Measurements from ENCODE around the gene WBP2. TPM values are rescaled to one million over a fixed set of nuclear protein-coding genes. Genes with fewer than 3 reads are reported as not detected.

Gene WBP2
- total RNA-seq, 2 experiments from 2014 or later: 47.8 to 52.9 TPM

DNA sequence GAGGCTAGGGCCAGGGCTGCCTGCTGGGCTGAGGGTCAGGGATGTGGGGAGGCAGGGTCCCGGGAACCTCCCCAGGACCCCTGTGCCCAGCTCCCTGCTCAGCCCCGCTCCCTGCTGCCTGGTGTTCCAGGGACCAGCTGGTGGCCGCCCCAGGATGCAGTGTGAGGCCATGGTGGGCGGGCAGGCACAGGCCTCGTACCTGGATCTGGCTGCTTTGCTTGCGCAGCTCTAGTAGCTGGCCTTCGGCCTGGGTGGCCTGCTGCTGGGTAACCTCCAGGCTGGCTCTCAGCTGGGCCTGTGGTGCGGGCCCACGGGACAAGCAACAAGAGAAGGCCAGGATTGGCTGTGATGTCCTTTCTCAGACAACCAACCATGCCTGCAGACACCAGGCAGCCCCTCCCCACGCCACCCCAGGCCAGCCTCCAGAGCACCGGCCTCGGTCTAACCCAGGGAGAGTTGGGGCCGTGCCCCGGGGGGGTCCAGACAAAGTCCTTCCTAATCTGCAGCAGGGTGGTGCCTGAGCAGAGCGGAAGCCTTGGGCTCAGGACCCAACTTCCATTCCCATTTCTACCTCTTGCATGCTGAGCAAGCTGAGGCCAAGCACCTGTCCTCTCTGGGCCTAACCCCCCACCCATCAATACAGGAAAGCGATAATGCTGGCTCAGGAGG lies 37.6 kb upstream of the WBP2 start:
- ChIA-PET POLR2A (no interaction called here), CTCF (interaction anchor here (1.4 to 6.4 kb wide), 3 partner anchors 11 to 48 kb away, joined by 4 to 25 read pairs (median 5); partner anchors contain the start of genes TRIM47 and UNC13D)

DNA sequence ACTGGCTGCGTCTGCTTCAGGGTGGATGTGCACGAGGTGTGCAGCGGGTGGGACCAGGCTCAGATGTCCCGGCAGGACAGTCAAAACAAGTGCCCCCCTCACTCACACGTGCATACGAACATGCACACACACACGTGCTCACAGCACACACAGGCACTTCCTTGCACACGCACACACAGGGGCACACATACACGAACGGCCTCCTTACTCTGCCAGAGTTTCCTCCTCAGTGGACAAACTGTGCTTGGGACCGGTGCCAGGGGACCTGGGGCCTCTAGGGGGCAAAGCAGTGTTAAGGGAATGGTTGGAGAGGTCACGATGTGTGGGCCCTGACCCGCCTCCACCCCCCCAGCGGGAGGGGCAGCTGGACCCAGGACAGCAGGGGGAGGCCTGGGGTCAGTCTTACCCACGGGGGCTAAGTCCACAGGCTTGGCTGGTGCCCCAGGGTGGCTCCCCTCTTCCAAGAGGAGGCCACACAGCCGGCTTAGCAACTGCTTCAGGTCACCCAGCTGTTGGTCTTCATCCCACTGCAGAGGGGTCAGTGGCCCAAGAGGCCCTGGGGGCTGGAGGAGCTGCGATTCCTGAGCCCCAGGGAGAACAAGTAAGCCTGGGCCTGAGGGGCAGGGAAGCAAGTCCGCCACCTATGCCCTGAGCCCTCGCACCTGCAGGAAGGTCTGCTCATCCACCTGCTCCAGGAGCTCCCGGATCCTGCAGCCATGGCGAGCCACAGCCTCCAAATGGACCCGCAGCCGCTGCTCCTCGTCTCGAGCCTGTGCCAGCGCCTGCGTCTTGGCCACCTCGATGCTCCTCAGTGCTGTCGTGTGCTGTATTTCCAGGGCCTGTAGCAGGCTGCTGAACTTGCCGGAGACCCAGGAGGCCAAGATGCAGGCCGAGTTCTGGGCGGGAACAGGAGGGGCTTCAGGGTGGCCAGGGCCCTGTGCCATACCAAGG lies 36.7 kb upstream of the WBP2 start:
- CTCF ChIA-PET: interaction anchor here (0.9 to 6.4 kb wide), 3 partner anchors 14 to 62 kb away, joined by 3 to 25 read pairs (median 3); partner anchors contain the start of gene TRIM47
- POLR2A ChIA-PET: no interaction called here

DNA sequence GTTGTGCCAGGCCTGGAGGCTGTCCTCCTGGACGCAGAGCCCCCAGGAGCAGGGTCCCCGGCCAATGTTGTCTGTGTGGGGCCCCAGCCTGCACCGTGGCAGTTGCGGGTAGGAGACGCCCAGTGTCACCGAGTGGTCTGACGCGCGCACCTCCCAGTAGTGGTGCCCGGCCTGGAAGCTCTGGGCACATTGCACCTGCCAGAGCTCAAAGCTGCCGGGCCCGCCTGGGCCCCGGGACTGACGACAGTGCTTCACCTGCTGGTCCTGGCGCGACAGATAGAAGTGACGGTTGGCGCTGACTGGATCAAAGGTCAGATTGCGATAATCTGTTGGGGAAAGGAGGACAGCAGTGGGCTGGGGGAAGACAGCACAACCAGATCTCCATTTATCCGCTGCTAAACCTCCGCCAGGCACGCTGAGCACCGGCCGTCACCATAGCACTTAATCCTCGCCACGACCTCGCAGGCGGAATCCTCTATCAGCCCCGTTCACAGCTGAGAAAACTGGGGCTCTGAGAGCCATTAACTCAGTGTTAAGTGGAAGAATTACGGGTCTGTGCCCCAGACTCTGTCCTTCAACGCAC lies 36.0 kb upstream of the WBP2 start:
- POLR2A ChIA-PET: no interaction called here

GRCh38 chr17:75889454-75889853 lies 34.3 kb upstream of the WBP2 start:
- POLR2A ChIA-PET: no interaction called here
- CTCF ChIA-PET: interaction anchor here (0.7 to 6.4 kb wide), 3 partner anchors 11 to 463 kb away, joined by 3 to 25 read pairs (median 4); partner anchors contain the start of gene TRIM47

More for the DNA sequence above, 36.0 kb upstream of the WBP2 start:
- CTCF ChIA-PET: interaction anchor here (0.9 to 6.4 kb wide), 3 partner anchors 13 to 61 kb away, joined by 3 to 25 read pairs (median 3); partner anchors contain the start of gene TRIM47

- ChIA-PET CTCF (interaction anchor here (1.1 to 6.4 kb wide), 2 partner anchors 10 to 17 kb away, joined by 3 to 25 read pairs; partner anchors contain the start of genes MRPL38 and TRIM47), POLR2A (no interaction called here)
These were observed 33.3 kb upstream of the WBP2 start for GRCh38 chr17:75888484-75888883.

GRCh38 chr17:75885860-75886259 lies 30.7 kb upstream of the WBP2 start:
- CTCF ChIA-PET: interaction anchor here (1.2 kb wide), 2 partner anchors 10 kb away, joined by 3 to 4 read pairs; no protein-coding TSS in a partner anchor
- POLR2A ChIA-PET: interaction anchor here (0.6 kb wide), 2 partner anchors 9 to 369 kb away, joined by 4 to 5 read pairs; partner anchors contain the start of gene TSEN54

DNA sequence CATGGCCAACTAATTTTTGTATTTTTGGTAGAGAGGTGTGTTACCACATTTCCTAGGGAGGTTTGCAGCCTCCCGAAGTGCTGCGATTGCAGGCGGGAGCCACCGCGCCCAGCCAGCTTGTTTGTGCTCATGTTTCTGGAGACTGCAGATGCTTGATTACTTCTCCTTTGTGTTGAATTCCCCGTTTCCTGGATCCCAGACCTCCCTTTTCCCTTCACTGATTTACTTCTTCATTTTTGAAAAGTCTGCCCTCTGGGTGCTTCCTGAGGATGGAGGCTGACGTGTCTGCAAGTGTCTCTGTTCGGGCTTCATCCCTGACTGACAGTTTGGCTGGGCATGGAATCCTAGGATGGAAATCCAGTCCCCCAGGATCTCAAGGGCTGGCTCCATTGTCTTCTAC lies 30.3 kb upstream of the WBP2 start:
- POLR2A ChIA-PET: no interaction called here
- CTCF ChIA-PET: interaction anchor here (1.2 kb wide), 2 partner anchors 9 to 10 kb away, joined by 3 to 4 read pairs; no protein-coding TSS in a partner anchor

- POLR2A ChIA-PET: interaction anchor here (1.8 kb wide), 1 partner anchor 14 kb away, joined by 6 read pairs; the partner anchor contains the start of gene TRIM65
- CTCF ChIA-PET: interaction anchor here (0.8 to 1.4 kb wide), 3 partner anchors 12 to 21 kb away, joined by 3 to 6 read pairs (median 4); no protein-coding TSS in a partner anchor
These were observed 26.7 kb upstream of the WBP2 start for GRCh38 chr17:75881678-75882454.

DNA sequence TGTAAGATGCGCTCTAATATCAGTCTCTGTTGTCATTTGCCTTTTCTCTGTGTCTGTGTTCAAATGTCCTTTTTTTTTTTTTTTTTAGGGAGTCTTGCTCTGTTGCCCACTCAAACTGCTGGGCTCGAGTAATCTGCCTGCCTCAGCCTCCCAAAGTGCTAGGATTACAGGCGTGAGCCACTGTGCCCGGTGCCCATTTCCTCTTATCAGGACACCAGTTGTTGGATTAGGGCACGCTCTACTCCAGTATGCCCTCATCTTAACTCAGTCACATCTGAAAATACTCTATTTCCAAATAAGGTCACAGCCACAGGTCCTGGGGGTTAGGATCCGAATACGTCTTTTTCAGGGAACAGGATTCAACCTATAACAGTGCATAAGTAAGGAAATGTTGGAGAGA lies 25.1 kb upstream of the WBP2 start:
- CTCF ChIA-PET: interaction anchor here (0.9 to 8.2 kb wide), 3 partner anchors 17 to 50 kb away, joined by 3 to 62 read pairs (median 37); partner anchors contain the start of gene TRIM65
- POLR2A ChIA-PET: interaction anchor here (0.7 kb wide), 1 partner anchor 31 kb away, joined by 10 read pairs; no protein-coding TSS in a partner anchor

GRCh38 chr17:75878174-75878998 lies 23.3 kb upstream of the WBP2 start, which contains the start of gene TRIM47:
Gene TRIM47, minus strand, starts transcription at chr17:75878581. Its CDS starts 33 bp downstream, at chr17:75878548.
- POLR2A ChIA-PET: interaction anchor here (0.7 to 1.4 kb wide), 4 partner anchors 17 to 26 kb away, joined by 3 to 5 read pairs (median 4); partner anchors contain the start of genes MRPL38 and TRIM65
- CTCF ChIA-PET: interaction anchor here (0.5 to 8.2 kb wide), 6 partner anchors 13 to 73 kb away, joined by 3 to 62 read pairs (median 14); partner anchors contain the start of gene TRIM65

DNA sequence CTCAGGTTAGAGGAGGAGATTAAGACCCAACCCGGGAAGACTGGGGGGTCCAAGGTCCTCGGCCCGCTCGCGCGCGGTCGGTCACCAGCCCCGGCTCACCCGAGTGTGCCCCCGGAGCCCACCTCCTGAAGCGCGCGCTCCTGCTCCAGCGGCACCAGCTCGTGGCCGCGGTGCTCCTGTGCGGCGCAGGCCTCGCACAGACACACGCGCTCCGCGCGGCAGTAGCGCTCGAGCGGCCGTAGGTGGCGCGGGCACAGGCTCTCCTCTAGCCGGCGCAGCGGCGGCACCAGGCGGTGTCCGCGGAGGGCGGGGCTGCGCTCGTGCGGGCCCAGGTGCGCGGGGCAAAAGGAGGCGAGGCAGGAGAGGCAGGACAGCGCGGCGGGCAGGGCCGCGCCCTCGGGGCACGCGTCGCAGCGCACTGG lies 22.6 kb upstream of the WBP2 start:
- CTCF ChIA-PET: interaction anchor here (0.6 to 8.2 kb wide), 8 partner anchors 14 to 143 kb away, joined by 3 to 62 read pairs (median 4); partner anchors contain the start of gene TRIM65

GRCh38 chr17:75876938-75877751 lies 22.0 kb upstream of the WBP2 start:
- CTCF ChIA-PET: interaction anchor here (0.6 to 8.2 kb wide), 9 partner anchors 14 to 142 kb away, joined by 3 to 62 read pairs (median 4); partner anchors contain the start of gene TRIM65
- POLR2A ChIA-PET: interaction anchor here (1.4 to 2.0 kb wide), 3 partner anchors 20 to 97 kb away, joined by 5 to 13 read pairs (median 5); partner anchors contain the start of genes TRIM65 and WBP2

More for the DNA sequence above, 22.6 kb upstream of the WBP2 start:
- POLR2A ChIA-PET: interaction anchor here (1.4 kb wide), 1 partner anchor 19 kb away, joined by 5 read pairs; the partner anchor contains the start of gene TRIM65

DNA sequence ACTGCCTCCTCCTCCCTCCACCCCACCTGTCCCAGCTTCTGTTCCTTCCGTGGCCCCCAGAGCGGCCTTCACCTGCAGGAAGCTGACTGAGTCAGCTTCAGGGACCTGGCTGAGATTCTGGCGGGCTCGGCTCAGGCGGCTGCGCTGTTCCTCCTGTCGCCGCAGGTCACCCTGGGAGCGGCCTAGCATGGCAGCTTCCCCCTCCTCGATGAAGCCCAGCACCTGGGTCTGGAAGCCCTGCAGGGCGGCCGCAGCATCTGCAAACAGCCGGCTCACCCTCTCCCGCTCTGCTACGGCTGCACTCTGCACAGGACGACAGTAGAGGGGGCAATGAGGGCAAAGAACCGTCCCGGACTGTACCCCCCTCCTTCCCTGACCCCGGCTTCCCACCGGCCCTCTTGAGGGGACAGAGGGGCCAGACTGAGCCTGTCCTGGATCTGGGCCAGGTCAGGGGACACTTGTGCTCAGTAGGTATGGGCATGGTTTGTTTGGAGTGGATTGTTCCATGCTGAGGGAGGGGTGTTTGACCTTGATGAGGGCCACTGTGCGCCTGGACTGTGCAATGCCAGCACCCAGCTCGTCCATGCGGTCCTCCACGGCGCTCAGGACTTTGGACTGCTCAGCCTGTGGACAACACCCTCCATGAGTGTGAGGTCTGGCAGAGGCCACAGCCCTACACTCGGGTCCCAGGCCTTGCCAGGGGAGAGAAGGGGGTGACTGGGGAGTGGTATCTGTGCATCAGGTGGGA lies 21.2 kb upstream of the WBP2 start:
- ChIA-PET POLR2A (interaction anchor here (0.6 to 2.0 kb wide), 8 partner anchors 12 to 101 kb away, joined by 3 to 13 read pairs (median 4); partner anchors contain the start of genes TRIM65, UNC13D and WBP2), CTCF (interaction anchor here (0.5 to 8.2 kb wide), 11 partner anchors 9 to 580 kb away, joined by 3 to 62 read pairs (median 9); partner anchors contain the start of genes TRIM65 and UNC13D)

- CTCF ChIA-PET: interaction anchor here (0.5 to 8.2 kb wide), 11 partner anchors 9 to 130 kb away, joined by 3 to 62 read pairs (median 4); partner anchors contain the start of genes TRIM65, UNC13D and UNK
These were observed 20.7 kb upstream of the WBP2 start for GRCh38 chr17:75875940-75876189.

More at GRCh38 chr17:75875940-75876189, 20.7 kb upstream of the WBP2 start:
- POLR2A ChIA-PET: interaction anchor here (0.6 to 2.0 kb wide), 8 partner anchors 11 to 100 kb away, joined by 3 to 13 read pairs (median 4); partner anchors contain the start of genes TRIM65, UNC13D and WBP2
